Spleen (tissue), 11 donors: ENCODE measurements around the gene PAPLN. TPM values are rescaled to one million over a fixed set of nuclear protein-coding genes. Genes with fewer than 3 reads are reported as not detected.

Source experiments
- DNase-seq: peaks from one replicate; pipeline ENCODE4 v3.0.0-alpha.2; 2020
- H3K27ac ChIP-seq, 8 donors: fragments of 200-600 bp; sonication (generic) in 7 of 8; 1 replicate in 4 of 8; 2 replicates in 4 of 8; pipeline versions ENCODE4 v1.5.0 to v1.8.0; 2016 to 2021; ENCODE audit warnings: inconsistent platforms in 4 of 8, mild to moderate bottlenecking in 4 of 8, moderate library complexity in 1 of 8
- H3K27me3 ChIP-seq, 7 donors: fragments of 200-600 bp; sonication (generic) in 6 of 7; replicated peaks in 1 of 7; 1 replicate in 4 of 7; 2 replicates in 3 of 7; pipeline versions ENCODE4 v1.5.0 to v1.8.0; 2016 to 2021; ENCODE audit warnings: inconsistent platforms in 3 of 7, mild to moderate bottlenecking in 1 of 7
- H3K36me3 ChIP-seq, 6 donors: fragments of 200-600 bp; sonication (generic) in 5 of 6; 1 replicate in 4 of 6; 2 replicates in 2 of 6; pipeline versions ENCODE4 v1.5.0 to v1.8.0; 2016 to 2021; ENCODE audit warnings: inconsistent platforms in 2 of 6
- H3K4me1 ChIP-seq, 6 donors: fragments of 200-600 bp; sonication (generic) in 5 of 6; 1 replicate in 3 of 6; 2 replicates in 3 of 6; pipeline versions ENCODE4 v1.5.0 to v1.8.0; 2016 to 2021; ENCODE audit warnings: inconsistent platforms in 3 of 6
- H3K4me3 ChIP-seq, 8 donors: fragments of 200-600 bp; sonication (generic) in 7 of 8; 1 replicate in 4 of 8; 2 replicates in 4 of 8; pipeline versions ENCODE4 v1.5.0 to v1.8.0; 2016 to 2021; ENCODE audit warnings: inconsistent platforms in 4 of 8, mild to moderate bottlenecking in 4 of 8, moderate library complexity in 2 of 8
- H3K9me3 ChIP-seq, 8 donors: fragments of 200-600 bp; sonication (generic) in 7 of 8; 1 replicate in 4 of 8; 2 replicates in 4 of 8; pipeline versions ENCODE4 v1.5.0 to v1.8.0; 2016 to 2021; ENCODE audit warnings: inconsistent platforms in 4 of 8
- CTCF ChIP-seq, 11 experiments: fragments of 200-600 bp in 7 of 11; fragments of 450-650 bp in 4 of 11; sonication (generic) in 4 of 11; IDR thresholded peaks in 8 of 11; conservative IDR thresholded peaks in 3 of 11; 1 replicate in 7 of 11; 2 replicates in 4 of 11; pipeline versions ENCODE4 v1.4.0 to v1.8.0; 2016 to 2021; ENCODE audit warnings: antibody characterized with exemption in 11 of 11, inconsistent platforms in 4 of 11, mild to moderate bottlenecking in 1 of 11
- POLR2A ChIP-seq, 3 donors: fragments of 450-650 bp; IDR thresholded peaks; one replicate each; pipeline ENCODE4 v1.5.1; 2017; ENCODE audit warnings: antibody characterized with exemption in 3 of 3, mild to moderate bottlenecking in 1 of 3
- POLR2AphosphoS5 ChIP-seq, 3 donors: sonication (generic); formaldehyde crosslinking; IDR thresholded peaks; one replicate each; pipeline ENCODE4 v1.5.1; 2017; ENCODE audit warnings: antibody characterized with exemption in 3 of 3
- WGBS, 5 donors: extraction: QIAGEN DNeasy Blood & Tissue Kit in 3 of 5; methylation state at CpG; one replicate each; pipeline versions ENCODE4 v1.1.5 to v1.1.7; 2013 to 2018; 5-methylcytosine and 5-hydroxymethylcytosine counted together
- intact Hi-C: fragments of 100-400 bp; cut with DNase I; formaldehyde crosslinking; loops from one replicate; pipeline ENCODE4 v1.15.0; 2023; ENCODE audit warnings: low total_unique reads
- polyA plus RNA-seq, 3 donors: library from polyadenylated mRNA; stranded (reverse); fragments of 200-250 nt; gene quantifications; one replicate each; pipeline ENCODE4 v1.2.1, GENCODE V29; 2013
- total RNA-seq, 7 donors: library from RNA; depleted of rRNA in 3 of 7; stranded (reverse); fragments of >200 nt in 3 of 7; fragmentation: NEBNext Ultra II Directional in 4 of 7; extraction: Animal tissue kit (Norgen Biotek cat#: 25700) in 4 of 7; gene quantifications; one replicate each; pipeline versions ENCODE4 v1.1.0 to v1.2.1, GENCODE V29; 2016 to 2021
- donor health status: healthy with polysubstance abuse.
- donor health status: DM: no; HTN: no; CAD: no; lungs with moderate emphysema.
- donor health status: DM: no; HTN: no; CAD: no.
- donor health status: Bipolar disorder and iron deficiency.
- donor health status: healthy.
- donor health status: DM: no; HTN: no; CAD: no.
- donor health status: DM: yes; HTN: yes; CAD: no.

The PAPLN gene
- total and polyA plus RNA-seq, 10 donors: 20.3 to 57.2 (median 42.0) TPM

DNA sequence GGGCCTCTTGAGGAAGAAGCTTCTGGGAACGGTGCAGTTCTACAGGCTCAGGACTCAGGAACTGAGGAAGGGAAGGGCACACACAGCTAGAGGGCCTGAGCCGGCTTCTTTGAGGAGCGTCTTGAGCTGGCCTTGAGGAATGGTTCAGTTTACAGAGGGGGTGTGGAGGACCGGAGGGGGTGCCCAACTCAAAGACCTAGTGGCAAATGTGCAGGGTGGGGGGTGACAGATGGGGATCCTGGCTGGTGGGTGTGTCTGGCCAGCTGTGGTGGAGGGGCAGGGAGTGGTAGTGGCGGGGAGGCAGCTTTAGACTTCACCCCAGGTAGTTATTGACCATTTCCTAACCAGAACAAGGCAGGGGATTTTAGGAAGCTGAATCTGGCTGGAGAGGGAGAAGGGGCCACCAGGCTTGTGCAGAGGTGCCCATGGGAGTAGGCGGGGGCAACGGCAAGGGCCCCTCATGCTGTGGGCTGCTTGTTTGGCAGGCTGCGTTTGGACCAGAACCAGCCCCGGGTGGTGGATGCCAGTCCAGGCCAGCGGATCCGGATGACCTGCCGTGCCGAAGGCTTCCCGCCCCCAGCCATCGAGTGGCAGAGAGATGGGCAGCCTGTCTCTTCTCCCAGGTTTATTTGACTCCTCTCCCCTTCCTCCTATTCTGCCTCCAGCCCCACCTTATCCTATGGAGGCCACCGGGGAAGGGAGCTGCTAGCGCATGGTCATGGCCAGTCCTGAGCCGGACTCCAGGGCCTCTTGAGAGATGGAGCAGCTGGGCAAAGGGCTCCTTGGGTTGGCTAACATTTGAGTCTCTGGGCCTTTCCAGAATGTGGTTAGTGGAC lies 27.8 kb downstream of the PAPLN start:
- intact Hi-C loops: no loop called here
- DNase-seq: no peak
- Histone ChIP-seq H3K36me3 (peaks cover 0 to 32% (median 0%) of the 10 kb centered on the region in 6 donors), H3K4me1 (peaks cover 0 to 11% (median 8%) of the 10 kb centered on the region in 6 donors), H3K4me3 (no peak overlapping the region), H3K27ac (no peak overlapping the region), H3K27me3 (peaks cover 0 to 18% (median 0%) of the 10 kb centered on the region in 7 donors), H3K9me3 (no peaks in the 10 kb centered on the region)
- TF ChIP-seq POLR2A (IDR thresholded peaks at IDR 0.05) (no peak), POLR2AphosphoS5 (IDR thresholded peaks at IDR 0.05) (no peak), CTCF (IDR thresholded peaks at IDR 0.05 in 8 of 11, conservative IDR thresholded peaks at IDR 0.05 in 3 of 11) (no peak)
- WGBS, 5 donors: 81 to 93% (median 88%) methylated on average over 16 to 18 of the region's 18 CpGs

DNA sequence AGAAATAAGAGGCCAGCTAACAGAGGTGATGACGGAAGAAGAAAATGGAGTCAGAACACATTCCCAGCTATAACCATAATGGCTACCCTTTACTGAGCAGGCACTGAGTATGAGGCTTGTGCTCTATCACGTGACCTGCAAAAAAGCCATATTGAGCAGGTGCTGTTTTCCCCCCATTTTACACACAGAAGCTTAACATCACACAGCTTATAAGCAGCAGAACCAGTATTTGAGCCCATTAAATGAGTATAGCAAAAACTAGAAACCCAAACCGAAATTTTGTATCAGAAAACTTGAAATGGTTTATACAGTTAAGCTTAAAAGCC lies 28.4 kb downstream of the PAPLN start:
- Histone ChIP-seq H3K9me3 (no peaks in the 10 kb centered on the region), H3K4me1 (peaks cover 3 to 17% (median 9%) of the 10 kb centered on the region in 6 donors), H3K27me3 (peaks cover 0 to 14% (median 0%) of the 10 kb centered on the region in 7 donors), H3K36me3 (peaks cover 0 to 32% (median 0%) of the 10 kb centered on the region in 6 donors), H3K27ac (no peak overlapping the region), H3K4me3 (no peak overlapping the region)
- intact Hi-C loops: no loop called here
- TF ChIP-seq POLR2A (IDR thresholded peaks at IDR 0.05) (no peak), CTCF (IDR thresholded peaks at IDR 0.05 in 8 of 11, conservative IDR thresholded peaks at IDR 0.05 in 3 of 11) (no peak), POLR2AphosphoS5 (IDR thresholded peaks at IDR 0.05) (no peak)
- 86 to 96% (median 90%) methylated on average over 3 of the region's 3 CpGs for WGBS, 5 donors
- no peak for DNase-seq

- H3K27me3 ChIP-seq: peaks cover 0 to 11% (median 0%) of the 10 kb centered on the region in 7 donors
- peak in 2 of 3 donors; percentile 21 to 44 for TF ChIP-seq POLR2AphosphoS5 (IDR thresholded peaks at IDR 0.05)
- no peak for TF ChIP-seq CTCF (IDR thresholded peaks at IDR 0.05 in 8 of 11, conservative IDR thresholded peaks at IDR 0.05 in 3 of 11)
- TF ChIP-seq POLR2A (IDR thresholded peaks at IDR 0.05): no peak
- intact Hi-C loops: no loop called here
Observed at GRCh38 chr14:73266317-73266716, 29.0 kb downstream of the PAPLN start.

DNA sequence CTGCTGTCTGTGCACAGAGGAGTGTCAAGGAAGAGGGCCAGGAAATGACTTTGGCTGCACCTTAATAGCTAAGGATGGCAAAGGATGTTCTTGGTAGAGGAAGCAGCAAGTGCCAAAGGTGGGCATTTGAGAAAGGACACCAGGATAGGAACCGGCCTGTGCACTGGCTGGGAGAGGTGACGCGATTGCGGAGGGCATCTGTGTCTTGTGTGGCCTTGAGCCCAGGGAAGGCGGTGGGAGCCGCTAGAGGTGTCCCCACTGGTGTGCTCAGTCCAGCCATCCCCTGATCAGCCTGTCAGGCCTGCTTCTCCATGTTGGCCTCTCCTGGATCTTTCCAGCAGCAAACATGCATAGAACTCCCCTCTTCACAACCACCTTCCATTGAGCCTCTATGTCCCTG lies 30.2 kb downstream of the PAPLN start:
- no peaks in the 10 kb centered on the region for H3K9me3 ChIP-seq
- peaks cover 3 to 19% (median 9%) of the 10 kb centered on the region in 6 donors for H3K4me1 ChIP-seq
- WGBS, 5 donors: 94 to 99% (median 96%) methylated on average over 4 to 6 of the region's 6 CpGs
- no peak overlapping the region for H3K4me3 ChIP-seq
- peaks cover 0 to 8% (median 0%) of the 10 kb centered on the region in 7 donors for H3K27me3 ChIP-seq
- H3K36me3 ChIP-seq: peaks cover 0 to 41% (median 2%) of the 10 kb centered on the region in 6 donors
- H3K27ac ChIP-seq: no peak overlapping the region
- intact Hi-C loops: no loop called here
- DNase-seq: no peak
- peak in 1 of 3 donors; percentile 51 for TF ChIP-seq POLR2AphosphoS5 (IDR thresholded peaks at IDR 0.05)
- no peak for TF ChIP-seq CTCF (IDR thresholded peaks at IDR 0.05 in 8 of 11, conservative IDR thresholded peaks at IDR 0.05 in 3 of 11)

More at GRCh38 chr14:73266317-73266716, 29.0 kb downstream of the PAPLN start:
- Histone ChIP-seq H3K27ac (no peak overlapping the region), H3K9me3 (no peaks in the 10 kb centered on the region), H3K4me1 (peaks cover 3 to 19% (median 9%) of the 10 kb centered on the region in 6 donors), H3K4me3 (no peak overlapping the region), H3K36me3 (peaks cover 0 to 33% (median 0%) of the 10 kb centered on the region in 6 donors)
- DNase-seq: no peak
- WGBS, 5 donors: 82 to 91% (median 85%) methylated on average over 5 to 7 of the region's 7 CpGs
